OCI-LY7 (cell line): ENCODE measurements around the gene CDH2.

ENCODE experiments used
- CTCF ChIP-seq: fragments of 200-600 bp; sonication (generic); conservative IDR thresholded peaks from 2 replicates; pipeline ENCODE4 v1.5.1; 2014; ENCODE audit warnings: mild to moderate bottlenecking, antibody characterized with exemption, low read length, moderate library complexity, mixed read lengths
- EZH2phosphoT487 ChIP-seq: fragments of 200-600 bp; sonication (generic); IDR thresholded peaks from 2 replicates; pipeline ENCODE4 v1.6.1; 2018; ENCODE audit warnings: low read depth, borderline replicate concordance, mild to moderate bottlenecking, mixed run types, antibody characterized with exemption, low read length, moderate library complexity, mixed read lengths

- TF ChIP-seq EZH2phosphoT487 (no peak), CTCF (no peak)
Observed at GRCh38 chr18:28065793-28066186, 111.1 kb downstream of the CDH2 start.
